ENCODE measurements around the gene COPS2. TPM values are rescaled to one million over a fixed set of nuclear protein-coding genes. Genes with fewer than 3 reads are reported as not detected.

COPS2 gene
- total RNA-seq, 4 donors from 2014 or later: 59.1 to 181 (median 102) TPM

DNA sequence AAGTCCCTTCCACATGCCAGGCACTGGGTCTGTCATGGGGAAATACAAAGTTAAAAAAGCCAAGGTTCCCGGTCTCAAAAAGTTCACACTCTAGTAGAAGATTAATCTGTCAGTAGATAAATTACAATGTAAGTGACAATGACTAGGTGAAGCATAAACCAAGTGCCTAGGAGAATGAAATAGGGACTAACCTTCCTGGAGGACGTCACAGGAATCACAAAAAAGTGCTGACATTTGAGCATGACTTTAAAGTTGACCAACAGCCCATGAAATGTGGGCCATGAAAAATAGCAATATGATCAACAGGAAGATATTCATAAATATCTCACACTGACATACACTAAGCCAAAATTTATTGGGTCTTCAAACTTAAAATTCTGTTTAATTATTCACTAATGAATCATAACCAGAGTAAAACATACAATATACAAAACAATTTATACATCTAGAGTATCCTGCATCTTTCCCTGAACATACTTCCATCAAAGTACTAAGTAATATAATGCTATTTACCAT is 20.0 kb downstream of the COPS2 start:
- H3K27me3 ChIP-seq: no peaks in the 10 kb centered on the region
- H3K36me3 ChIP-seq: no peaks in the 10 kb centered on the region
- TF ChIP-seq, protein P1, sequence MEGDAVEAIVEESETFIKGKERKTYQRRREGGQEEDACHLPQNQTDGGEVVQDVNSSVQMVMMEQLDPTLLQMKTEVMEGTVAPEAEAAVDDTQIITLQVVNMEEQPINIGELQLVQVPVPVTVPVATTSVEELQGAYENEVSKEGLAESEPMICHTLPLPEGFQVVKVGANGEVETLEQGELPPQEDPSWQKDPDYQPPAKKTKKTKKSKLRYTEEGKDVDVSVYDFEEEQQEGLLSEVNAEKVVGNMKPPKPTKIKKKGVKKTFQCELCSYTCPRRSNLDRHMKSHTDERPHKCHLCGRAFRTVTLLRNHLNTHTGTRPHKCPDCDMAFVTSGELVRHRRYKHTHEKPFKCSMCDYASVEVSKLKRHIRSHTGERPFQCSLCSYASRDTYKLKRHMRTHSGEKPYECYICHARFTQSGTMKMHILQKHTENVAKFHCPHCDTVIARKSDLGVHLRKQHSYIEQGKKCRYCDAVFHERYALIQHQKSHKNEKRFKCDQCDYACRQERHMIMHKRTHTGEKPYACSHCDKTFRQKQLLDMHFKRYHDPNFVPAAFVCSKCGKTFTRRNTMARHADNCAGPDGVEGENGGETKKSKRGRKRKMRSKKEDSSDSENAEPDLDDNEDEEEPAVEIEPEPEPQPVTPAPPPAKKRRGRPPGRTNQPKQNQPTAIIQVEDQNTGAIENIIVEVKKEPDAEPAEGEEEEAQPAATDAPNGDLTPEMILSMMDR (IDR thresholded peaks at IDR 0.05): no peak
- TF ChIP-seq POLR2A (IDR thresholded peaks at IDR 0.05): no peak
- H3K4me3 ChIP-seq: no peak overlapping the region
- no peak overlapping the region for H3K27ac ChIP-seq
- DNase-seq: no peak
- H3K9me3 ChIP-seq: no peaks in the 10 kb centered on the region
- intact Hi-C loops (cut with DNase I; ENCODE audit: low total_unique reads): no loop called here
- H3K4me1 ChIP-seq: no peaks in the 10 kb centered on the region

DNA sequence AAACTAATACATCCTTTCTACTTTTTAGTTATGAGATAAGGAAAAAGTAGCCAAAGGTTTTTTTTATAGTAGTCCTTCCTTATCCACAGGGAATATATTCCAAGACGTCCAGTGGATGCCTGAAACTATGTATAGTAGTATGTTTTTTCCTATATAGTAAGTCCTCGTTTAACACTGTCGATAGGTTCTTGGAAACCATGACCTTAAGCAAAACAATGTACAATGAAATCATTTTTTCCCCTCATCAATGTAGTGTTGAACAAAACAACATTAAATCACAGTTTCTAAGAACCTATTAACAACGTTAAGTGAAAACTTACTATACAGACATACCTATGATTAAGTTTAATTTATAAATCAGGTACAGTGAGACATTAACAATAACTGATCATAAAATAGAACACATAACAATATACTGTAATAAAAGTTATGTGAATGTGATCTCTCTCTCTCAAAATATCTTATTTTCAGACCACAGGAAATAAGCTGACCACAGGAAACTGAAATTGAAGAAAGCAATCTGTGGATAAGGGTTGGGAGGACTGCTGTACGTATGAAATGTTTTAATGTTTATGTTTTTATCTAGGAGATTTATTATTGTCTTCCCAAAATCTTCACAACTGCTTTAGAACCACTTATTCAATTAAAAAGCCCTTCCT is 20.6 kb downstream of the COPS2 start:
- TF ChIP-seq POLR2A (IDR thresholded peaks at IDR 0.05): no peak
- TF ChIP-seq, protein P1 (IDR thresholded peaks at IDR 0.05): no peak
- no peaks in the 10 kb centered on the region for H3K36me3 ChIP-seq
- no peaks in the 10 kb centered on the region for H3K4me1 ChIP-seq
- intact Hi-C loops (cut with DNase I; ENCODE audit: low total_unique reads): no loop called here
- no peaks in the 10 kb centered on the region for H3K9me3 ChIP-seq
- no peak overlapping the region for H3K4me3 ChIP-seq
- no peaks in the 10 kb centered on the region for H3K27me3 ChIP-seq
- DNase-seq: no peak
- no peak overlapping the region for H3K27ac ChIP-seq

DNA sequence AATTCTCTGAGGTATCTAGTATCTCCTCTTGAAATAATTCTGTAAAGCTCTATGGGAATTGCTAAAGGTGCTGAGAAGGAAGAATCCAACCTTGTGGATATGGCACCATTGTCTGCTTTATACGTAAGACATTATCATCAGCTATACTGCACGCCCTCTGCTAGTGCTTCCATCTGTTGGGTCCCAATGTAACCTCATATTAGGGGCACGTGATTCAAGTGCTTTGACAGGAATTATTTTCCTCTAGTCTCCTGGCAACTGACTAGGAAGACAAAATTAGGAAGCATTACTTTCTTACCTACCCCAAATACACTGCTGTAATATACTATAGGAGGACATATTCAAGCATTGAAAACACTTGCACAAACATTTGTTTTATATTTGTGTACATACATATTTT is 24.0 kb downstream of the COPS2 start:
- Histone ChIP-seq H3K27ac (no peak overlapping the region), H3K27me3 (no peaks in the 10 kb centered on the region), H3K9me3 (no peaks in the 10 kb centered on the region), H3K36me3 (no peaks in the 10 kb centered on the region), H3K4me1 (no peaks in the 10 kb centered on the region), H3K4me3 (no peak overlapping the region)
- DNase-seq: no peak
- TF ChIP-seq, protein P1 (IDR thresholded peaks at IDR 0.05): no peak
- TF ChIP-seq POLR2A (IDR thresholded peaks at IDR 0.05): no peak
- intact Hi-C loops (cut with DNase I; ENCODE audit: low total_unique reads): no loop called here

DNA sequence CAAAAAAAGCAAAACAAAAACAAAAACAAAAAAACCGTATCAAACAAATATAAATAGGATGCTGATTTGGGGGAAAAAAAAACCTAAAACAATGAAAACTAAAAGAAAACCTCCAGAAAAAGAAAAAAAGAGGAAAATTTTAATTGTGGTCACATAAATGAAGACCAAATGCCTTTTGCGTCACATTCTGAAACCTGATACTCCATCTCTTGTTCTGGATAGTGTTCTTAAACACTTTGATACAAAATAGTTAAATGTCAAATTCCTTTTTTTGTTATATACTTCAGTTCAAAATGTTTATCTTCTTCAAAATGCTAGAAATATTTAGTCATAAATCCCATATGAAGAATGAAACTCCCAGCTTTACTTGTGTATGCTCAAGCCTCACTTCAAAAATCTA is 31.0 kb downstream of the COPS2 start:
- H3K4me3 ChIP-seq: no peak overlapping the region
- no peak for DNase-seq
- no peaks in the 10 kb centered on the region for H3K9me3 ChIP-seq
- H3K4me1 ChIP-seq: no peaks in the 10 kb centered on the region
- H3K27me3 ChIP-seq: no peaks in the 10 kb centered on the region
- no peak overlapping the region for H3K27ac ChIP-seq
- H3K36me3 ChIP-seq: no peaks in the 10 kb centered on the region
- no peak for TF ChIP-seq POLR2A (IDR thresholded peaks at IDR 0.05)
- TF ChIP-seq, protein P1 (IDR thresholded peaks at IDR 0.05): no peak
- intact Hi-C loops (cut with DNase I; ENCODE audit: low total_unique reads): no loop called here

DNA sequence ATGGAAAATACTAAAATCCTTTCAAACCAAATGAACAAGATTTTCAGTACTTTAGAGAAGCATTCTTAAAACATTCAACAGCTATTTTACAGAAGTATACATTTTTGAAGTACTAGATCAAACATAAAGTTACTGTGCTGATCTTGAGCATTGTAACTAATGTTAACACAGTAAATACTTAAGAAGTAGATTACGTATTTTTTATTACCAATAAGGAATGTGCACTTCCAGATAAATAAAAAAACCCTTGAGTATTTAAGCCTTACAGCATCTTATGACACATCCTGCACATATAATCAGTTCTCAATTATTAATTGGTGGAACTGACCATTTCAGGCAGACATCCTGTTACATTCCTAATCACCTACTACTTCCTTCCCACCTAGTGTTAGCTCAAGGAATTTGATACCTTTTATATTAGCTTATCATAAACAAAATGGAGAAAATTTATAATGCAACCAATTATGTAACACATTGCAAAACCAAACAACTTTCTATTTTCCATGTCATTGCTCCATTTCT is 32.8 kb downstream of the COPS2 start:
- no peaks in the 10 kb centered on the region for H3K36me3 ChIP-seq
- H3K4me3 ChIP-seq: no peak overlapping the region
- TF ChIP-seq, protein P1 (IDR thresholded peaks at IDR 0.05): no peak
- TF ChIP-seq POLR2A (IDR thresholded peaks at IDR 0.05): no peak
- no peaks in the 10 kb centered on the region for H3K9me3 ChIP-seq
- H3K4me1 ChIP-seq: no peaks in the 10 kb centered on the region
- H3K27ac ChIP-seq: no peak overlapping the region
- no peak for DNase-seq
- intact Hi-C loops (cut with DNase I; ENCODE audit: low total_unique reads): no loop called here
- no peaks in the 10 kb centered on the region for H3K27me3 ChIP-seq
